Liver (tissue), 9 donors: ENCODE data around the gene FNDC10. TPM values are rescaled to one million over a fixed set of nuclear protein-coding genes. Genes with fewer than 3 reads are reported as not detected.

Source experiments
- DNase-seq: peaks from one replicate; pipeline ENCODE4 v3.0.0-alpha.2; 2017; ENCODE audit warnings: low spot score
- H3K27ac ChIP-seq, 2 donors: one replicate each; pipeline ENCODE4 v1.7.0; 2013; ENCODE audit warnings: inconsistent platforms in 2 of 2, low read length in 2 of 2, control low read depth in 1 of 2, low read depth in 1 of 2, mild to moderate bottlenecking in 1 of 2
- H3K27me3 ChIP-seq, 4 donors: one replicate each; pipeline versions ENCODE4 v1.6.1 to v1.7.0; 2013; ENCODE audit warnings: low read length in 3 of 4, inconsistent platforms in 1 of 4, mild to moderate bottlenecking in 1 of 4, moderate library complexity in 1 of 4; ENCODE audit not compliant: control insufficient read depth in 4 of 4, insufficient read depth in 4 of 4
- H3K36me3 ChIP-seq, 4 donors: one replicate each; pipeline versions ENCODE4 v1.6.1 to v1.7.0; 2013; ENCODE audit warnings: low read length in 3 of 4, mild to moderate bottlenecking in 3 of 4, low read depth in 1 of 4, moderate library complexity in 1 of 4; ENCODE audit not compliant: control insufficient read depth in 4 of 4, insufficient read depth in 3 of 4
- H3K4me1 ChIP-seq, 4 donors: one replicate each; pipeline versions ENCODE4 v1.6.1 to v1.7.0; 2013; ENCODE audit warnings: low read length in 3 of 4, mild to moderate bottlenecking in 3 of 4, moderate library complexity in 1 of 4; ENCODE audit not compliant: control insufficient read depth in 4 of 4, insufficient read depth in 4 of 4
- H3K4me3 ChIP-seq, 3 donors: one replicate each; pipeline versions ENCODE4 v1.6.1 to v1.7.0; 2013; ENCODE audit warnings: low read length in 3 of 3, control low read depth in 1 of 3, low read depth in 1 of 3, mild to moderate bottlenecking in 1 of 3
- H3K9ac ChIP-seq, 2 donors: one replicate each; pipeline ENCODE4 v1.7.0; 2013; ENCODE audit warnings: low read length in 2 of 2, mild to moderate bottlenecking in 2 of 2, moderate library complexity in 2 of 2, control low read depth in 1 of 2, low read depth in 1 of 2
- H3K9me3 ChIP-seq, 4 donors: one replicate each; pipeline versions ENCODE4 v1.6.1 to v1.7.0; 2013; ENCODE audit warnings: low read length in 3 of 4; ENCODE audit not compliant: control insufficient read depth in 4 of 4
- CTCF ChIP-seq: fragments of 150-350 bp; IDR thresholded peaks from 2 replicates; pipeline ENCODE4 v1.5.1; 2017; ENCODE audit warnings: improper control_type of control experiment, low read depth, low read length; ENCODE audit not compliant: missing input control
- EGR1 ChIP-seq, 2 donors: IDR thresholded peaks; 2 replicates each; pipeline ENCODE4 v1.6.1; 2016 to 2018; ENCODE audit warnings: antibody characterized with exemption in 2 of 2, low read depth in 2 of 2
- FOXA1 ChIP-seq: IDR thresholded peaks from 2 replicates; pipeline ENCODE4 v1.6.1; 2016; ENCODE audit warnings: antibody characterized with exemption
- FOXA2 ChIP-seq: IDR thresholded peaks from 2 replicates; pipeline ENCODE4 v1.6.1; 2016; ENCODE audit warnings: antibody characterized with exemption
- HNF4A ChIP-seq, 2 donors: conservative IDR thresholded peaks; 2 replicates each; pipeline ENCODE4 v1.6.1; 2016; ENCODE audit warnings: antibody characterized with exemption in 2 of 2, mild to moderate bottlenecking in 2 of 2
- JUND ChIP-seq, 2 donors: IDR thresholded peaks; 2 replicates each; pipeline ENCODE4 v1.6.1; 2016; ENCODE audit warnings: antibody characterized with exemption in 2 of 2
- MAX ChIP-seq: IDR thresholded peaks from 2 replicates; pipeline ENCODE4 v1.6.1; 2016; ENCODE audit warnings: antibody characterized with exemption
- NR2F2 ChIP-seq: IDR thresholded peaks from 2 replicates; pipeline ENCODE4 v1.6.1; 2016; ENCODE audit warnings: antibody characterized with exemption
- RAD21 ChIP-seq, 2 donors: IDR thresholded peaks; 2 replicates each; pipeline ENCODE4 v1.6.1; 2016; ENCODE audit warnings: antibody characterized with exemption in 2 of 2, mild to moderate bottlenecking in 2 of 2
- RXRA ChIP-seq, 2 donors: IDR thresholded peaks; 2 replicates each; pipeline ENCODE4 v1.6.1; 2017 to 2018; ENCODE audit warnings: antibody characterized with exemption in 2 of 2, mild to moderate bottlenecking in 1 of 2
- SP1 ChIP-seq: IDR thresholded peaks from 2 replicates; pipeline ENCODE4 v1.6.1; 2018; ENCODE audit warnings: antibody characterized with exemption, mild to moderate bottlenecking
- TAF1 ChIP-seq: conservative IDR thresholded peaks from 2 replicates; pipeline ENCODE4 v1.6.1; 2016; ENCODE audit warnings: antibody characterized with exemption, mild to moderate bottlenecking
- YY1 ChIP-seq: IDR thresholded peaks from 2 replicates; pipeline ENCODE4 v1.6.1; 2016; ENCODE audit warnings: antibody characterized with exemption, mild to moderate bottlenecking
- WGBS: extraction: QIAGEN DNeasy Blood & Tissue Kit; methylation state at CpG from one replicate; pipeline ENCODE4 v1.1.7; 2013; 5-methylcytosine and 5-hydroxymethylcytosine counted together
- polyA plus RNA-seq, 2 donors: library from polyadenylated mRNA; stranded (reverse) in 1 of 2; unstranded in 1 of 2; fragments of 200-250 nt in 1 of 2; fragments of >200 nt in 1 of 2; fragmentation: Nextera tagmentation in 1 of 2; extraction: Ambion mirVana in 1 of 2; gene quantifications; one replicate each; pipeline versions ENCODE4 v1.2.1 to v1.2.3, GENCODE V29; 2013 to 2015
- total RNA-seq, 2 donors: library from RNA; depleted of rRNA; stranded (reverse); fragments of >200 nt; gene quantifications; one replicate each; pipeline ENCODE4 v1.2.3, GENCODE V29; 2014
- TF ChIP-seq, protein P1 (sequence below): IDR thresholded peaks from 2 replicates; pipeline ENCODE4 v1.6.1; 2016; ENCODE audit warnings: antibody characterized with exemption
- TF ChIP-seq, protein P2 (sequence below): IDR thresholded peaks from 2 replicates; pipeline ENCODE4 v1.6.1; 2016; ENCODE audit warnings: antibody characterized with exemption, mild to moderate bottlenecking
- donor health status: healthy.
- donor health status: healthy.
- donor health status: healthy.
- donor health status: healthy.
- donor health status: healthy.

FNDC10 gene
- total and polyA plus RNA-seq, 4 donors: 0.08 to 0.58 (median 0.25) TPM

- no peak for TF ChIP-seq EGR1 (IDR thresholded peaks at IDR 0.05; ENCODE audit: low read depth in 2 of 2)
- Histone ChIP-seq H3K9me3 (no peaks in the 10 kb centered on the region), H3K9ac (no peak overlapping the region), H3K27me3 (no peaks in the 10 kb centered on the region), H3K27ac (no peak overlapping the region), H3K36me3 (no peaks in the 10 kb centered on the region), H3K4me3 (no peak overlapping the region), H3K4me1 (no peaks in the 10 kb centered on the region)
- 90% methylated on average over 13 of the region's 13 CpGs for WGBS
- DNase-seq: no peak
These were observed 8.5 kb downstream of the FNDC10 start for GRCh38 chr1:1591452-1591851.

GRCh38 chr1:1583347-1584010 lies 16.5 kb downstream of the FNDC10 start:
- 86% methylated on average over 23 of the region's 23 CpGs for WGBS
- no peak overlapping the region for H3K4me3 ChIP-seq
- TF ChIP-seq JUND (IDR thresholded peaks at IDR 0.05) (no peak), SP1 (no peak), FOXA1 (no peak), CTCF (no peak), HNF4A (conservative IDR thresholded peaks at IDR 0.05) (no peak), TAF1 (no peak), FOXA2 (no peak), NR2F2 (no peak), RAD21 (IDR thresholded peaks at IDR 0.05) (no peak), EGR1 (IDR thresholded peaks at IDR 0.05; ENCODE audit: low read depth in 2 of 2) (no peak), YY1 (no peak), MAX (no peak), RXRA (IDR thresholded peaks at IDR 0.05) (no peak)
- TF ChIP-seq, protein P1, sequence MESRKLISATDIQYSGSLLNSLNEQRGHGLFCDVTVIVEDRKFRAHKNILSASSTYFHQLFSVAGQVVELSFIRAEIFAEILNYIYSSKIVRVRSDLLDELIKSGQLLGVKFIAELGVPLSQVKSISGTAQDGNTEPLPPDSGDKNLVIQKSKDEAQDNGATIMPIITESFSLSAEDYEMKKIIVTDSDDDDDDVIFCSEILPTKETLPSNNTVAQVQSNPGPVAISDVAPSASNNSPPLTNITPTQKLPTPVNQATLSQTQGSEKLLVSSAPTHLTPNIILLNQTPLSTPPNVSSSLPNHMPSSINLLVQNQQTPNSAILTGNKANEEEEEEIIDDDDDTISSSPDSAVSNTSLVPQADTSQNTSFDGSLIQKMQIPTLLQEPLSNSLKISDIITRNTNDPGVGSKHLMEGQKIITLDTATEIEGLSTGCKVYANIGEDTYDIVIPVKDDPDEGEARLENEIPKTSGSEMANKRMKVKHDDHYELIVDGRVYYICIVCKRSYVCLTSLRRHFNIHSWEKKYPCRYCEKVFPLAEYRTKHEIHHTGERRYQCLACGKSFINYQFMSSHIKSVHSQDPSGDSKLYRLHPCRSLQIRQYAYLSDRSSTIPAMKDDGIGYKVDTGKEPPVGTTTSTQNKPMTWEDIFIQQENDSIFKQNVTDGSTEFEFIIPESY: no peak
- TF ChIP-seq, protein P2, sequence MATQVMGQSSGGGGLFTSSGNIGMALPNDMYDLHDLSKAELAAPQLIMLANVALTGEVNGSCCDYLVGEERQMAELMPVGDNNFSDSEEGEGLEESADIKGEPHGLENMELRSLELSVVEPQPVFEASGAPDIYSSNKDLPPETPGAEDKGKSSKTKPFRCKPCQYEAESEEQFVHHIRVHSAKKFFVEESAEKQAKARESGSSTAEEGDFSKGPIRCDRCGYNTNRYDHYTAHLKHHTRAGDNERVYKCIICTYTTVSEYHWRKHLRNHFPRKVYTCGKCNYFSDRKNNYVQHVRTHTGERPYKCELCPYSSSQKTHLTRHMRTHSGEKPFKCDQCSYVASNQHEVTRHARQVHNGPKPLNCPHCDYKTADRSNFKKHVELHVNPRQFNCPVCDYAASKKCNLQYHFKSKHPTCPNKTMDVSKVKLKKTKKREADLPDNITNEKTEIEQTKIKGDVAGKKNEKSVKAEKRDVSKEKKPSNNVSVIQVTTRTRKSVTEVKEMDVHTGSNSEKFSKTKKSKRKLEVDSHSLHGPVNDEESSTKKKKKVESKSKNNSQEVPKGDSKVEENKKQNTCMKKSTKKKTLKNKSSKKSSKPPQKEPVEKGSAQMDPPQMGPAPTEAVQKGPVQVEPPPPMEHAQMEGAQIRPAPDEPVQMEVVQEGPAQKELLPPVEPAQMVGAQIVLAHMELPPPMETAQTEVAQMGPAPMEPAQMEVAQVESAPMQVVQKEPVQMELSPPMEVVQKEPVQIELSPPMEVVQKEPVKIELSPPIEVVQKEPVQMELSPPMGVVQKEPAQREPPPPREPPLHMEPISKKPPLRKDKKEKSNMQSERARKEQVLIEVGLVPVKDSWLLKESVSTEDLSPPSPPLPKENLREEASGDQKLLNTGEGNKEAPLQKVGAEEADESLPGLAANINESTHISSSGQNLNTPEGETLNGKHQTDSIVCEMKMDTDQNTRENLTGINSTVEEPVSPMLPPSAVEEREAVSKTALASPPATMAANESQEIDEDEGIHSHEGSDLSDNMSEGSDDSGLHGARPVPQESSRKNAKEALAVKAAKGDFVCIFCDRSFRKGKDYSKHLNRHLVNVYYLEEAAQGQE: no peak
- H3K36me3 ChIP-seq: no peaks in the 10 kb centered on the region
- H3K4me1 ChIP-seq: no peaks in the 10 kb centered on the region
- no peak overlapping the region for H3K27ac ChIP-seq
- DNase-seq: no peak
- H3K9ac ChIP-seq: no peak overlapping the region
- H3K27me3 ChIP-seq: no peaks in the 10 kb centered on the region
- no peaks in the 10 kb centered on the region for H3K9me3 ChIP-seq
